OCI-LY7 (cell line): ENCODE data around the gene BRSK2. TPM values are rescaled to one million over a fixed set of nuclear protein-coding genes. Genes with fewer than 3 reads are reported as not detected.

ENCODE experiments used
- BruUV-seq: library from RNA; stranded (reverse); fragments of 400-500 nt; replicated peaks from 2 replicates; lab custom pipeline; 2021; lab: Mats Ljungman, UMichigan
- CTCF ChIA-PET: fragments of 300-600 bp; sonication (Branson Sonifier 250); formaldehyde crosslinking; loops from one replicate; lab custom pipeline; 2022; ENCODE audit warnings: antibody characterized with exemption; ENCODE audit not compliant: unreplicated experiment; lab: Charles Lee
- POLR2A ChIA-PET: fragments of 300-600 bp; sonication (Branson Sonifier 250); formaldehyde crosslinking; loops from one replicate; lab custom pipeline; 2022; ENCODE audit warnings: antibody characterized with exemption; lab: Charles Lee
- DNase-seq: peaks from one replicate; pipeline ENCODE4 v3.0.0-alpha.2; 2015; ENCODE audit warnings: low spot score
- H2AFZ ChIP-seq: fragments of 200-600 bp; sonication (generic), shearing (Covaris generic); 2 replicates; pipeline ENCODE4 v1.6.1; 2014; ENCODE audit warnings: mild to moderate bottlenecking, antibody characterized with exemption, low read length, moderate library complexity
- H3K27ac ChIP-seq: fragments of 200-600 bp; sonication (generic); 2 replicates; pipeline ENCODE4 v1.5.1; 2014; ENCODE audit warnings: mixed run types, low read depth, mild to moderate bottlenecking, moderate library complexity, low read length, inconsistent platforms; ENCODE audit not compliant: poor library complexity, severe bottlenecking
- H3K36me3 ChIP-seq: fragments of 200-600 bp; sonication (generic); 2 replicates; pipeline ENCODE4 v1.6.1; 2014; ENCODE audit warnings: mild to moderate bottlenecking, antibody characterized with exemption, low read length, moderate library complexity, mixed read lengths; ENCODE audit not compliant: insufficient read depth
- H3K4me1 ChIP-seq: fragments of 200-600 bp; sonication (generic); 2 replicates; pipeline ENCODE4 v1.5.1; 2014; ENCODE audit warnings: mild to moderate bottlenecking, low read length; ENCODE audit not compliant: insufficient read depth, poor library complexity, severe bottlenecking
- H3K4me2 ChIP-seq: fragments of 200-600 bp; sonication (generic); 2 replicates; pipeline ENCODE4 v1.6.1; 2014; ENCODE audit warnings: mild to moderate bottlenecking, low read length
- H3K4me3 ChIP-seq: fragments of 200-600 bp; sonication (generic); 2 replicates; pipeline ENCODE4 v1.5.1; 2014; ENCODE audit warnings: mild to moderate bottlenecking, low read depth, low read length; ENCODE audit not compliant: poor library complexity, severe bottlenecking
- H3K79me2 ChIP-seq: fragments of 200-600 bp; sonication (generic); 2 replicates; pipeline ENCODE4 v1.6.1; 2016; ENCODE audit warnings: low read depth, mild to moderate bottlenecking, low read length, moderate library complexity, mixed read lengths; ENCODE audit not compliant: insufficient read depth
- H3K9me2 ChIP-seq: fragments of 200-600 bp; sonication (generic); 2 replicates; pipeline ENCODE4 v1.6.1; 2016; ENCODE audit warnings: mild to moderate bottlenecking, low read length, mixed read lengths; ENCODE audit not compliant: insufficient read depth
- H3K9me3 ChIP-seq: fragments of 200-600 bp; sonication (generic); 2 replicates; pipeline ENCODE4 v1.6.1; 2014; ENCODE audit warnings: mild to moderate bottlenecking, mixed run types, low read length, mixed read lengths
- H4K20me1 ChIP-seq: fragments of 200-600 bp; sonication (generic); 2 replicates; pipeline ENCODE4 v1.6.1; 2014; ENCODE audit warnings: mild to moderate bottlenecking, antibody characterized with exemption, low read length, moderate library complexity, mixed read lengths; ENCODE audit not compliant: insufficient read depth
- EZH2phosphoT487 ChIP-seq: fragments of 200-600 bp; sonication (generic); IDR thresholded peaks from 2 replicates; pipeline ENCODE4 v1.6.1; 2018; ENCODE audit warnings: low read depth, borderline replicate concordance, mild to moderate bottlenecking, mixed run types, antibody characterized with exemption, low read length, moderate library complexity, mixed read lengths
- intact Hi-C: fragments of 100-400 bp; cut with micrococcal nuclease; formaldehyde crosslinking; loops from one replicate; pipeline ENCODE4 v1.10.0; 2022; ENCODE audit not compliant: unreplicated experiment
- total RNA-seq, 2 experiments: library from RNA; depleted of rRNA in 1 of 2; stranded (reverse); fragments of >200 nt in 1 of 2; shearing (Covaris generic) in 1 of 2; gene quantifications; 2 replicates each; pipeline ENCODE4 v1.2.3, GENCODE V29; 2014 to 2022
- TF ChIP-seq, protein P1 (sequence below): fragments of 200-600 bp; sonication (generic); conservative IDR thresholded peaks from 2 replicates; pipeline ENCODE4 v1.5.1; 2014; ENCODE audit warnings: mild to moderate bottlenecking, antibody characterized with exemption, low read length, moderate library complexity, mixed read lengths

Gene BRSK2
- total RNA-seq, 2 experiments from 2014 or later, result not detected

GRCh38 chr11:1384199-1384970 lies 5.3 kb upstream of the BRSK2 start:
- Histone ChIP-seq H3K9me3 (no peaks in the 10 kb centered on the region), H3K79me2 (no peaks in the 10 kb centered on the region), H2AFZ (no peak overlapping the region), H4K20me1 (no peaks in the 10 kb centered on the region), H3K4me3 (no peak overlapping the region), H3K4me1 (no peaks in the 10 kb centered on the region), H3K4me2 (no peak overlapping the region), H3K27ac (no peak overlapping the region), H3K36me3 (no peaks in the 10 kb centered on the region), H3K9me2 (no peaks in the 10 kb centered on the region)
- intact Hi-C loops, result no loop called here
- CTCF ChIA-PET, result no interaction called here
- no TSS peak for BruUV-seq
- no peak for TF ChIP-seq EZH2phosphoT487
- TF ChIP-seq, protein P1, sequence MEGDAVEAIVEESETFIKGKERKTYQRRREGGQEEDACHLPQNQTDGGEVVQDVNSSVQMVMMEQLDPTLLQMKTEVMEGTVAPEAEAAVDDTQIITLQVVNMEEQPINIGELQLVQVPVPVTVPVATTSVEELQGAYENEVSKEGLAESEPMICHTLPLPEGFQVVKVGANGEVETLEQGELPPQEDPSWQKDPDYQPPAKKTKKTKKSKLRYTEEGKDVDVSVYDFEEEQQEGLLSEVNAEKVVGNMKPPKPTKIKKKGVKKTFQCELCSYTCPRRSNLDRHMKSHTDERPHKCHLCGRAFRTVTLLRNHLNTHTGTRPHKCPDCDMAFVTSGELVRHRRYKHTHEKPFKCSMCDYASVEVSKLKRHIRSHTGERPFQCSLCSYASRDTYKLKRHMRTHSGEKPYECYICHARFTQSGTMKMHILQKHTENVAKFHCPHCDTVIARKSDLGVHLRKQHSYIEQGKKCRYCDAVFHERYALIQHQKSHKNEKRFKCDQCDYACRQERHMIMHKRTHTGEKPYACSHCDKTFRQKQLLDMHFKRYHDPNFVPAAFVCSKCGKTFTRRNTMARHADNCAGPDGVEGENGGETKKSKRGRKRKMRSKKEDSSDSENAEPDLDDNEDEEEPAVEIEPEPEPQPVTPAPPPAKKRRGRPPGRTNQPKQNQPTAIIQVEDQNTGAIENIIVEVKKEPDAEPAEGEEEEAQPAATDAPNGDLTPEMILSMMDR, result no peak
- POLR2A ChIA-PET, result no interaction called here
- DNase-seq, result no peak

DNA sequence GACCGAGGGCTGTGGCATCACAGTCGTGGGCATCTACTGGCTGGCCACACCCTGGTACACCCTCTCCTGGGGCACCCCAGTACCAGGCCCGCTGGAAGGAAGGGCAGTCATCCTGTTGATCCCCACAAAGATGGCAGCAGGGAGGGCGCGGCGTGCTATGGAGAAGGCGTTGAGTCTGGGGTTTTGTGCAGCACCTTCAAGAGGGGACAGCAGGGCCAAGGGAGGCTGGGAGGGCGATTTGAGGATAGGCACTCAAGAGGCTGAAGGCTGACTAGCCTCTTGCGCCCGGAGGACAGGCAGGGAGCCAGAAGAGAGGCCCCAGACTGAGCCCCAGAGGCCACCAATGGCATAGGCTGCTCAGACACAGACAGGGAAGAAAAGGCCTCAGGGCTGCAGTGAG lies 2.2 kb upstream of the BRSK2 start:
- H3K79me2 ChIP-seq, result no peaks in the 10 kb centered on the region
- BruUV-seq, result no TSS peak
- no peak overlapping the region for H3K4me2 ChIP-seq
- no peak for TF ChIP-seq EZH2phosphoT487
- TF ChIP-seq, protein P1, result no peak
- intact Hi-C loops, result no loop called here
- no peaks in the 10 kb centered on the region for H3K9me2 ChIP-seq
- H3K4me3 ChIP-seq, result no peak overlapping the region
- POLR2A ChIA-PET, result no interaction called here
- DNase-seq, result no peak
- CTCF ChIA-PET, result no interaction called here
- H3K36me3 ChIP-seq, result no peaks in the 10 kb centered on the region
- H3K27ac ChIP-seq, result no peak overlapping the region
- no peaks in the 10 kb centered on the region for H3K9me3 ChIP-seq
- H4K20me1 ChIP-seq, result no peaks in the 10 kb centered on the region
- H2AFZ ChIP-seq, result no peak overlapping the region
- H3K4me1 ChIP-seq, result no peaks in the 10 kb centered on the region
